ENCODE data around the gene STK11IP.

DNA sequence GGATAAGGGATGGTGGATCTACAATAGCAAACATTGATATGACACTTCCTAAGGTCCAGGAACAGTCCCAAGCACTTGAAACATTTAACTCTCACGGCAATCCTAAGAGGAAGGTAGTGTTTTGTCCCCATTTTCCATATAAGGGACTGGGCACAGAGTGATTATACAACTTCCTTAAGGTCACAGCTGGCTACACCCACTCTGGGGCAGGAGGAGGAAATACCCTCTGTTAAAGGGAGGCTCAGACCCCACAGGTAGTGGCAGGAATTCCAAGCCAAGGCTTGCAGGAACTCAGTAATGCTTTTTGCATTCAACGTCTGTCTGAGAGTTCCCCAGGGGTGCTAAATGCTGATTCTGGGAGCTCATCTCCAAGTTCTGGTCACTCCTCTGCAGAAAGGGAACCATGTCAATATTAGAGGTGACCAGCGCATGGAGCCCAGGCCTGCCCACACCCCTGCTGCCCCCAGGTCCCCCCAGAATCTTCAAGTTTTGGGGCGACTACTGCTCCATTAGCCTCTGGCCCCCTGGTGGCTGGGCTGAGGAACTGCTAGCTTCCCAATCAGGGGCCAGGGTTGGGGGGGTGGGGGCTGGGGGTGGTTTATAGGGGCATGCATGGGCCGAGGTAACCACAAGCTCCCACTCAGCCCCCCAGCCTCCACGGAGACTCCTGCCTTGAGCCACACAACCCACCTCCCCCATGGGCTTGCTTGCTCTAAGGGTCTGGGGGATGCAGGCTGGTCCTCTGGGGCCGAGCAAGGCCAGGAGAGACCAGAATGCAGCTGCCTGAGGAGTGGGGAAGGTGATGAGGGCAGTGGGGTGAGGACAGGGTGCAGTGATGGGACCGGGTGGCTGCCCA lies 37.4 kb upstream of the STK11IP start:
- TF ChIP-seq EP300 (conservative IDR thresholded peaks at IDR 0.05; ENCODE audit: poor library complexity, severe bottlenecking), result no peak
- TF ChIP-seq MXI1 (conservative IDR thresholded peaks at IDR 0.05; ENCODE audit: poor library complexity, severe bottlenecking), result no peak
- no peak for TF ChIP-seq RAD21 (conservative IDR thresholded peaks at IDR 0.05)
